Measurements from ENCODE around the gene FAM120B. TPM values are rescaled to one million over a fixed set of nuclear protein-coding genes. Genes with fewer than 3 reads are reported as not detected.

Gene FAM120B
- total and polyA plus RNA-seq, 2 experiments from 2014 or later = 7.2 to 16.7 TPM

DNA sequence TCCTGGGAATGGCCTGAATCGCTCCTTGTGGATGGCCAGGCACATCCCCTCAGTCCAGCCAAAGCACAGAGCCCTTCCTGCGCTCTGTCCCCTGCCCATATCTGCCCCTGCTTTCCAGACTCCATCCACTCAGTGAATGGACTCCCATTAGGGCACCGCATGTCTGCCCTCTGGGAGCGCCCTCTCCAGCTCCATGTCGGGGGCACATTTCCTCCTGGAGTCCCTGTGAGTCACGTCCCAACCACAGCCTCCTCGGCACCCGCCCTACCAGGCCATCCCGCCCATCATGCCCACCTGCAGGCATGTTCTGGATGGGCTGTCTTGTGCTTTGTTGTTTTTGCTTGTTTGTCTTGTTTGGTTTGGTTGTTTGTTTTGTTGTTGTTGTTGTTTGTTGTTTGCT, 149.8 kb downstream of the FAM120B start:
- H3K4me1 ChIP-seq (ENCODE audit: insufficient read depth) = no peaks in the 10 kb centered on the region
- H4K20me1 ChIP-seq (replicated peaks; ENCODE audit: insufficient read depth) = no peaks in the 10 kb centered on the region
- ATAC-seq (no peak), DNase-seq (ENCODE audit: low spot score) (no peak)
- no peaks in the 10 kb centered on the region for H3K9me2 ChIP-seq (ENCODE audit: insufficient read depth)
- Mint-ChIP-seq H3K27ac (no peak overlapping the region), H3K4me3 (no peak overlapping the region), H3K27me3 (ENCODE audit: insufficient read depth, low read depth, poor library complexity) (peaks cover 8% of the 10 kb centered on the region), H3K36me3 (ENCODE audit: low read depth) (no peaks in the 10 kb centered on the region; the same call in 2 of the 3 replicates), H3K9me3 (peaks cover 5% of the 10 kb centered on the region), H3K4me1 (peaks cover 4% of the 10 kb centered on the region)
- peak overlapping the region; percentile 32; the same call in 1 of the 2 replicates for H2AFZ ChIP-seq
- no peak overlapping the region for H3K4me2 ChIP-seq
- no peaks in the 10 kb centered on the region for H3K27me3 ChIP-seq (ENCODE audit: insufficient read depth)
- H3K4me3 ChIP-seq = no peak overlapping the region
- no peaks in the 10 kb centered on the region for H3F3A ChIP-seq (replicated peaks; ENCODE audit: low read depth)
- H3K27ac ChIP-seq (ENCODE audit: low read depth) = no peak overlapping the region
- TF ChIP-seq STAT1 (IDR thresholded peaks at IDR 0.05; ENCODE audit: unreplicated experiment) (no peak), JUNB (IDR thresholded peaks at IDR 0.05; ENCODE audit: unreplicated experiment) (no peak), CREB1 (CRISPR knock-in tag; IDR thresholded peaks at IDR 0.05; ENCODE audit: low read depth) (no peak), EZH2phosphoT487 (IDR thresholded peaks at IDR 0.05; ENCODE audit: unreplicated experiment) (no peak), ZNF114 (CRISPR knock-in tag; IDR thresholded peaks at IDR 0.05) (no peak), NANOG (IDR thresholded peaks at IDR 0.05; ENCODE audit: borderline replicate concordance) (no peak), EZH2 (IDR thresholded peaks at IDR 0.05; ENCODE audit: low read depth, unreplicated experiment) (no peak), ZNF331 (CRISPR knock-in tag; IDR thresholded peaks at IDR 0.05; ENCODE audit: low read depth) (no peak), POLR2AphosphoS5 (IDR thresholded peaks at IDR 0.05; ENCODE audit: low read depth) (no peak)
- TF ChIP-seq, protein P1, sequence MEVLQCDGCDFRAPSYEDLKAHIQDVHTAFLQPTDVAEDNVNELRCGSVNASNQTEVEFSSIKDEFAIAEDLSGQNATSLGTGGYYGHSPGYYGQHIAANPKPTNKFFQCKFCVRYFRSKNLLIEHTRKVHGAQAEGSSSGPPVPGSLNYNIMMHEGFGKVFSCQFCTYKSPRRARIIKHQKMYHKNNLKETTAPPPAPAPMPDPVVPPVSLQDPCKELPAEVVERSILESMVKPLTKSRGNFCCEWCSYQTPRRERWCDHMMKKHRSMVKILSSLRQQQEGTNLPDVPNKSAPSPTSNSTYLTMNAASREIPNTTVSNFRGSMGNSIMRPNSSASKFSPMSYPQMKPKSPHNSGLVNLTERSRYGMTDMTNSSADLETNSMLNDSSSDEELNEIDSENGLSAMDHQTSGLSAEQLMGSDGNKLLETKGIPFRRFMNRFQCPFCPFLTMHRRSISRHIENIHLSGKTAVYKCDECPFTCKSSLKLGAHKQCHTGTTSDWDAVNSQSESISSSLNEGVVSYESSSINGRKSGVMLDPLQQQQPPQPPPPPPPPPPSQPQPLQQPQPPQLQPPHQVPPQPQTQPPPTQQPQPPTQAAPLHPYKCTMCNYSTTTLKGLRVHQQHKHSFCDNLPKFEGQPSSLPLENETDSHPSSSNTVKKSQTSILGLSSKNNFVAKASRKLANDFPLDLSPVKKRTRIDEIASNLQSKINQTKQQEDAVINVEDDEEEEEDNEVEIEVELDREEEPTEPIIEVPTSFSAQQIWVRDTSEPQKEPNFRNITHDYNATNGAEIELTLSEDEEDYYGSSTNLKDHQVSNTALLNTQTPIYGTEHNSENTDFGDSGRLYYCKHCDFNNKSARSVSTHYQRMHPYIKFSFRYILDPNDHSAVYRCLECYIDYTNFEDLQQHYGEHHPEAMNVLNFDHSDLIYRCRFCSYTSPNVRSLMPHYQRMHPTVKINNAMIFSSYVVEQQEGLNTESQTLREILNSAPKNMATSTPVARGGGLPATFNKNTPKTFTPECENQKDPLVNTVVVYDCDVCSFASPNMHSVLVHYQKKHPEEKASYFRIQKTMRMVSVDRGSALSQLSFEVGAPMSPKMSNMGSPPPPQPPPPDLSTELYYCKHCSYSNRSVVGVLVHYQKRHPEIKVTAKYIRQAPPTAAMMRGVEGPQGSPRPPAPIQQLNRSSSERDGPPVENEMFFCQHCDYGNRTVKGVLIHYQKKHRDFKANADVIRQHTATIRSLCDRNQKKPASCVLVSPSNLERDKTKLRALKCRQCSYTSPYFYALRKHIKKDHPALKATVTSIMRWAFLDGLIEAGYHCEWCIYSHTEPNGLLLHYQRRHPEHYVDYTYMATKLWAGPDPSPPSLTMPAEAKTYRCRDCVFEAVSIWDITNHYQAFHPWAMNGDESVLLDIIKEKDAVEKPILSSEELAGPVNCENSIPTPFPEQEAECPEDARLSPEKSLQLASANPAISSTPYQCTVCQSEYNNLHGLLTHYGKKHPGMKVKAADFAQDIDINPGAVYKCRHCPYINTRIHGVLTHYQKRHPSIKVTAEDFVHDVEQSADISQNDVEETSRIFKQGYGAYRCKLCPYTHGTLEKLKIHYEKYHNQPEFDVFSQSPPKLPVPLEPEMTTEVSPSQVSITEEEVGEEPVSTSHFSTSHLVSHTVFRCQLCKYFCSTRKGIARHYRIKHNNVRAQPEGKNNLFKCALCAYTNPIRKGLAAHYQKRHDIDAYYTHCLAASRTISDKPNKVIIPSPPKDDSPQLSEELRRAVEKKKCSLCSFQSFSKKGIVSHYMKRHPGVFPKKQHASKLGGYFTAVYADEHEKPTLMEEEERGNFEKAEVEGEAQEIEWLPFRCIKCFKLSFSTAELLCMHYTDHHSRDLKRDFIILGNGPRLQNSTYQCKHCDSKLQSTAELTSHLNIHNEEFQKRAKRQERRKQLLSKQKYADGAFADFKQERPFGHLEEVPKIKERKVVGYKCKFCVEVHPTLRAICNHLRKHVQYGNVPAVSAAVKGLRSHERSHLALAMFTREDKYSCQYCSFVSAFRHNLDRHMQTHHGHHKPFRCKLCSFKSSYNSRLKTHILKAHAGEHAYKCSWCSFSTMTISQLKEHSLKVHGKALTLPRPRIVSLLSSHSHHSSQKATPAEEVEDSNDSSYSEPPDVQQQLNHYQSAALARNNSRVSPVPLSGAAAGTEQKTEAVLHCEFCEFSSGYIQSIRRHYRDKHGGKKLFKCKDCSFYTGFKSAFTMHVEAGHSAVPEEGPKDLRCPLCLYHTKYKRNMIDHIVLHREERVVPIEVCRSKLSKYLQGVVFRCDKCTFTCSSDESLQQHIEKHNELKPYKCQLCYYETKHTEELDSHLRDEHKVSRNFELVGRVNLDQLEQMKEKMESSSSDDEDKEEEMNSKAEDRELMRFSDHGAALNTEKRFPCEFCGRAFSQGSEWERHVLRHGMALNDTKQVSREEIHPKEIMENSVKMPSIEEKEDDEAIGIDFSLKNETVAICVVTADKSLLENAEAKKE (CRISPR knock-in tag; IDR thresholded peaks at IDR 0.05) = no peak
- TF ChIP-seq, protein P2, sequence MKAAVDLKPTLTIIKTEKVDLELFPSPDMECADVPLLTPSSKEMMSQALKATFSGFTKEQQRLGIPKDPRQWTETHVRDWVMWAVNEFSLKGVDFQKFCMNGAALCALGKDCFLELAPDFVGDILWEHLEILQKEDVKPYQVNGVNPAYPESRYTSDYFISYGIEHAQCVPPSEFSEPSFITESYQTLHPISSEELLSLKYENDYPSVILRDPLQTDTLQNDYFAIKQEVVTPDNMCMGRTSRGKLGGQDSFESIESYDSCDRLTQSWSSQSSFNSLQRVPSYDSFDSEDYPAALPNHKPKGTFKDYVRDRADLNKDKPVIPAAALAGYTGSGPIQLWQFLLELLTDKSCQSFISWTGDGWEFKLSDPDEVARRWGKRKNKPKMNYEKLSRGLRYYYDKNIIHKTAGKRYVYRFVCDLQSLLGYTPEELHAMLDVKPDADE (IDR thresholded peaks at IDR 0.05) = no peak
- TF ChIP-seq, protein P3, sequence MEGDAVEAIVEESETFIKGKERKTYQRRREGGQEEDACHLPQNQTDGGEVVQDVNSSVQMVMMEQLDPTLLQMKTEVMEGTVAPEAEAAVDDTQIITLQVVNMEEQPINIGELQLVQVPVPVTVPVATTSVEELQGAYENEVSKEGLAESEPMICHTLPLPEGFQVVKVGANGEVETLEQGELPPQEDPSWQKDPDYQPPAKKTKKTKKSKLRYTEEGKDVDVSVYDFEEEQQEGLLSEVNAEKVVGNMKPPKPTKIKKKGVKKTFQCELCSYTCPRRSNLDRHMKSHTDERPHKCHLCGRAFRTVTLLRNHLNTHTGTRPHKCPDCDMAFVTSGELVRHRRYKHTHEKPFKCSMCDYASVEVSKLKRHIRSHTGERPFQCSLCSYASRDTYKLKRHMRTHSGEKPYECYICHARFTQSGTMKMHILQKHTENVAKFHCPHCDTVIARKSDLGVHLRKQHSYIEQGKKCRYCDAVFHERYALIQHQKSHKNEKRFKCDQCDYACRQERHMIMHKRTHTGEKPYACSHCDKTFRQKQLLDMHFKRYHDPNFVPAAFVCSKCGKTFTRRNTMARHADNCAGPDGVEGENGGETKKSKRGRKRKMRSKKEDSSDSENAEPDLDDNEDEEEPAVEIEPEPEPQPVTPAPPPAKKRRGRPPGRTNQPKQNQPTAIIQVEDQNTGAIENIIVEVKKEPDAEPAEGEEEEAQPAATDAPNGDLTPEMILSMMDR (conservative IDR thresholded peaks at IDR 0.05; ENCODE audit: low read depth in 2 of 2) = no peak
- TF ChIP-seq, protein P4, sequence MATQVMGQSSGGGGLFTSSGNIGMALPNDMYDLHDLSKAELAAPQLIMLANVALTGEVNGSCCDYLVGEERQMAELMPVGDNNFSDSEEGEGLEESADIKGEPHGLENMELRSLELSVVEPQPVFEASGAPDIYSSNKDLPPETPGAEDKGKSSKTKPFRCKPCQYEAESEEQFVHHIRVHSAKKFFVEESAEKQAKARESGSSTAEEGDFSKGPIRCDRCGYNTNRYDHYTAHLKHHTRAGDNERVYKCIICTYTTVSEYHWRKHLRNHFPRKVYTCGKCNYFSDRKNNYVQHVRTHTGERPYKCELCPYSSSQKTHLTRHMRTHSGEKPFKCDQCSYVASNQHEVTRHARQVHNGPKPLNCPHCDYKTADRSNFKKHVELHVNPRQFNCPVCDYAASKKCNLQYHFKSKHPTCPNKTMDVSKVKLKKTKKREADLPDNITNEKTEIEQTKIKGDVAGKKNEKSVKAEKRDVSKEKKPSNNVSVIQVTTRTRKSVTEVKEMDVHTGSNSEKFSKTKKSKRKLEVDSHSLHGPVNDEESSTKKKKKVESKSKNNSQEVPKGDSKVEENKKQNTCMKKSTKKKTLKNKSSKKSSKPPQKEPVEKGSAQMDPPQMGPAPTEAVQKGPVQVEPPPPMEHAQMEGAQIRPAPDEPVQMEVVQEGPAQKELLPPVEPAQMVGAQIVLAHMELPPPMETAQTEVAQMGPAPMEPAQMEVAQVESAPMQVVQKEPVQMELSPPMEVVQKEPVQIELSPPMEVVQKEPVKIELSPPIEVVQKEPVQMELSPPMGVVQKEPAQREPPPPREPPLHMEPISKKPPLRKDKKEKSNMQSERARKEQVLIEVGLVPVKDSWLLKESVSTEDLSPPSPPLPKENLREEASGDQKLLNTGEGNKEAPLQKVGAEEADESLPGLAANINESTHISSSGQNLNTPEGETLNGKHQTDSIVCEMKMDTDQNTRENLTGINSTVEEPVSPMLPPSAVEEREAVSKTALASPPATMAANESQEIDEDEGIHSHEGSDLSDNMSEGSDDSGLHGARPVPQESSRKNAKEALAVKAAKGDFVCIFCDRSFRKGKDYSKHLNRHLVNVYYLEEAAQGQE (IDR thresholded peaks at IDR 0.05; ENCODE audit: unreplicated experiment) = no peak
- H3K36me3 ChIP-seq (ENCODE audit: insufficient read depth) = no peaks in the 10 kb centered on the region
- no peaks in the 10 kb centered on the region for H3K79me2 ChIP-seq (replicated peaks; ENCODE audit: insufficient read depth)

All from GM23338 (cell line).